SK-N-SH (cell line): Measurements from ENCODE around the gene SIPA1. TPM values are rescaled to one million over a fixed set of nuclear protein-coding genes. Genes with fewer than 3 reads are reported as not detected.

Experiments used
- CTCF ChIA-PET: fragments of 300-600, 350-600 bp; formaldehyde crosslinking; extraction: SDS; loops from one replicate; lab custom pipeline; 2021; lab: Yijun Ruan, JAX
- POLR2A ChIA-PET: fragments of 350-600 bp; sonication (Branson Sonifier 250); formaldehyde crosslinking; extraction: SDS; loops from one replicate; lab custom pipeline; 2020; ENCODE audit warnings: antibody characterized with exemption, inconsistent platforms; lab: Yijun Ruan, JAX
- DNase-seq: peaks from one replicate; pipeline ENCODE4 v3.0.0; 2012
- H2AFZ ChIP-seq: fragments of 200-600 bp; sonication (generic); 2 replicates; pipeline ENCODE4 v1.8.1; 2016; ENCODE audit warnings: antibody characterized with exemption, mild to moderate bottlenecking, low read depth
- H3F3A ChIP-seq: fragments of 200-600 bp; sonication (generic); replicated peaks from 2 replicates; pipeline ENCODE3; 2016; ENCODE audit warnings: antibody characterized with exemption, mild to moderate bottlenecking; ENCODE audit not compliant: insufficient read depth
- H3K27ac ChIP-seq, 2 experiments: fragments of 200-500 bp in 1 of 2; fragments of 200-600 bp in 1 of 2; sonication (Bioruptor generic) in 1 of 2; sonication (generic), shearing (Covaris generic) in 1 of 2; 2 replicates each; pipeline versions ENCODE4 v1.5.1 to v1.6.1; 2014 to 2016; ENCODE audit warnings: low read depth in 2 of 2, inconsistent platforms in 1 of 2, low read length in 1 of 2, mild to moderate bottlenecking in 1 of 2, mixed read lengths in 1 of 2
- H3K27me3 ChIP-seq: fragments of 200-600 bp; sonication (generic), shearing (Covaris generic); 2 replicates; pipeline ENCODE4 v1.6.1; 2016; ENCODE audit warnings: mixed run types; ENCODE audit not compliant: insufficient read depth
- H3K36me3 ChIP-seq, 2 experiments: fragments of 200-500 bp in 1 of 2; fragments of 200-600 bp in 1 of 2; sonication (Bioruptor generic) in 1 of 2; sonication (generic) in 1 of 2; replicated peaks in 1 of 2; 2 replicates each; pipeline versions ENCODE3 to v1.5.1; 2014 to 2016; ENCODE audit warnings: low read length in 1 of 2, mild to moderate bottlenecking in 1 of 2; ENCODE audit not compliant: insufficient read depth in 2 of 2, control insufficient read depth in 1 of 2
- H3K4me1 ChIP-seq, 2 experiments: fragments of 200-500 bp in 1 of 2; fragments of 200-600 bp in 1 of 2; sonication (Bioruptor generic) in 1 of 2; sonication (generic), shearing (Covaris generic) in 1 of 2; 2 replicates each; pipeline versions ENCODE4 v1.5.1 to v1.6.1; 2014 to 2016; ENCODE audit warnings: low read depth in 1 of 2, low read length in 1 of 2, mixed run types in 1 of 2; ENCODE audit not compliant: insufficient read depth in 2 of 2, control insufficient read depth in 1 of 2
- H3K4me2 ChIP-seq: fragments of 200-600 bp; sonication (generic), shearing (Covaris generic); 2 replicates; pipeline ENCODE4 v1.6.1; 2017; ENCODE audit warnings: mixed run types
- H3K4me3 ChIP-seq, 2 experiments: fragments of 200-500 bp in 1 of 2; fragments of 200-600 bp in 1 of 2; sonication (Bioruptor generic) in 1 of 2; sonication (generic), shearing (Covaris generic) in 1 of 2; 2 replicates each; pipeline versions ENCODE4 v1.5.1 to v1.8.1; 2014 to 2016; ENCODE audit warnings: low read depth in 2 of 2, inconsistent platforms in 1 of 2, low read length in 1 of 2, mild to moderate bottlenecking in 1 of 2, mixed read lengths in 1 of 2, moderate library complexity in 1 of 2
- H3K79me2 ChIP-seq: fragments of 200-600 bp; sonication (generic); 2 replicates; pipeline ENCODE4 v1.8.1; 2017; ENCODE audit warnings: mild to moderate bottlenecking; ENCODE audit not compliant: insufficient read depth
- H3K9ac ChIP-seq: fragments of 200-600 bp; sonication (generic); 2 replicates; pipeline ENCODE4 v1.6.1; 2017; ENCODE audit warnings: mixed run types
- H3K9me2 ChIP-seq: fragments of 200-600 bp; sonication (generic); 2 replicates; pipeline ENCODE4 v1.6.1; 2017; ENCODE audit warnings: mixed run types
- H3K9me3 ChIP-seq: fragments of 200-600 bp; sonication (generic); 2 replicates; pipeline ENCODE4 v1.6.1; 2017; ENCODE audit warnings: mixed run types, mild to moderate bottlenecking, moderate library complexity
- H4K20me1 ChIP-seq: fragments of 200-600 bp; sonication (generic); 2 replicates; pipeline ENCODE4 v1.6.1; 2017; ENCODE audit warnings: mild to moderate bottlenecking, mixed run types; ENCODE audit not compliant: insufficient read depth
- EZH2phosphoT487 ChIP-seq: fragments of 200-600 bp; sonication (generic); IDR thresholded peaks from 2 replicates; pipeline ENCODE4 v1.6.1; 2017; ENCODE audit warnings: low read depth, mixed run types, mild to moderate bottlenecking, antibody characterized with exemption, moderate library complexity, borderline replicate concordance
- FOXM1 ChIP-seq: IDR thresholded peaks from 2 replicates; pipeline ENCODE4 v1.4.0; 2012; ENCODE audit warnings: low read depth, mild to moderate bottlenecking
- GATA2 ChIP-seq: sonication (generic); formaldehyde crosslinking; IDR thresholded peaks from 2 replicates; pipeline ENCODE4 v1.5.0; 2020; ENCODE audit warnings: mild to moderate bottlenecking, missing genetic modification reagents
- JUND ChIP-seq: IDR thresholded peaks from 2 replicates; pipeline ENCODE4 v1.4.0; 2012
- MEF2A ChIP-seq: IDR thresholded peaks from 2 replicates; pipeline ENCODE4 v1.4.0; 2012; ENCODE audit warnings: low read depth, borderline replicate concordance
- MXI1 ChIP-seq: IDR thresholded peaks from 2 replicates; pipeline ENCODE4 v1.6.1; 2012; ENCODE audit warnings: mild to moderate bottlenecking, low read depth, low read length, improper control_type of control experiment
- RAD21 ChIP-seq: IDR thresholded peaks from 2 replicates; pipeline ENCODE4 v1.6.1; 2012; ENCODE audit warnings: mild to moderate bottlenecking, low read length
- RCOR1 ChIP-seq: fragments of 150-350 bp; IDR thresholded peaks from 2 replicates; pipeline ENCODE4 v1.6.1; 2017; ENCODE audit warnings: antibody characterized with exemption, low read length
- RFX5 ChIP-seq: IDR thresholded peaks from 2 replicates; pipeline ENCODE4 v1.6.1; 2012; ENCODE audit warnings: mild to moderate bottlenecking, improper control_type of control experiment, low read length
- RXRA ChIP-seq: IDR thresholded peaks from 2 replicates; pipeline ENCODE4 v1.4.0; 2012; ENCODE audit warnings: low read depth, mild to moderate bottlenecking, borderline replicate concordance
- TAF1 ChIP-seq: IDR thresholded peaks from 2 replicates; pipeline ENCODE4 v1.6.1; 2012; ENCODE audit warnings: low read depth, mild to moderate bottlenecking, low read length, moderate library complexity, borderline replicate concordance
- TCF12 ChIP-seq: IDR thresholded peaks from 2 replicates; pipeline ENCODE4 v1.4.0; 2012
- TEAD4 ChIP-seq: IDR thresholded peaks from 2 replicates; pipeline ENCODE4 v1.4.0; 2012; ENCODE audit warnings: mild to moderate bottlenecking, borderline replicate concordance; ENCODE audit not compliant: insufficient read depth
- YY1 ChIP-seq: IDR thresholded peaks from 2 replicates; pipeline ENCODE4 v1.4.0; 2012; ENCODE audit warnings: low read depth, mild to moderate bottlenecking
- WGBS: methylation state at CpG from one replicate; pipeline ENCODE4 v1.1.6; 2017; ENCODE audit warnings: low lambda C conversion rate; 5-methylcytosine and 5-hydroxymethylcytosine counted together
- polyA plus RNA-seq, 3 experiments: library from polyadenylated mRNA; depleted of rRNA; stranded (reverse); fragments of >200 nt; gene quantifications; 2 replicates each; pipeline ENCODE4 v1.2.3, GENCODE V29; 2012
- TF ChIP-seq, protein P1 (sequence below): IDR thresholded peaks from 2 replicates; pipeline ENCODE4; 2012
- TF ChIP-seq, protein P2 (sequence below): fragments of 150-350 bp; IDR thresholded peaks from 2 replicates; pipeline ENCODE4 v1.6.1; 2016; ENCODE audit warnings: mild to moderate bottlenecking, low read depth, low read length
- TF ChIP-seq, protein P3 (sequence below): fragments of 200-600 bp; sonication (generic); IDR thresholded peaks from 2 replicates; pipeline ENCODE4 v1.6.1; 2017; ENCODE audit warnings: antibody characterized with exemption, mild to moderate bottlenecking, moderate library complexity

SIPA1 gene
- polyA plus RNA-seq, 1 of the 3 experiments (the other 2 are of a cell fraction), result 18.7 TPM

DNA sequence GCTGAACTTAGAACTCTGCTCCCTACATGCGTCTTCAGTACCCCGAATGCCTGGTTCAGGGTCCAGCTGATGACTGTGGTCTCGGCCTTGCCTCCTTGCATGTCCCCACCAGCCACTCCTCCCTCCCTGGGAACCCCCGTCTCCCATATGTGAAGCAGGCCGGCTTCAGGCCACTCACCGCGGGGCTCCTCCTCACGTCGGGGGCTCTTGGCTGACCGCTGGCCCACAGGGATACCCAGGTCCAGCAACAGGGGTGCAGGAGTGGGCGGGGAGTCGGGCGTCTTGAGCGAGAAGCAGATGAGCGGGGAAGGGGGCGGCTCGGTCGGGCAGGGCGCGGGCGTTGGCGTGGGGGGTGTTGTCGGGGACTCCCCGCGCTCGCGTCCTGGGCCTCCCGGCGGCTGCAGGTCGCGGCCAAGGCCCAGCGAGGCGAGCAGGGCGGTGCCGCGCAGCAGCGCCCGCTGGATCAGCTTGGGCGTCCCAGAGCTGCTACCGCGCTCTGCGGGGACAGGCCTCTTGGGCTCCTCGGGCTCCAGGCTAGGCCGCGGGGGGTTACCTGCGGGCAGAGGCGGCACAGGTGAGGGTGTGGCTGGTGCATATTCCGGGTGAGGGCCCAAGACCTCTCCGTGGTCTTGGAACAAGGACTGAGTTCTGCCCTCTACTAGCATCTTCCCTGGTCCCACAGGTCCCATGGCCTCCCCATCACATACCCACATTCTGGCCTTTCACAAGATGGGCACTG lies 38.5 kb upstream of the SIPA1 start:
- Histone ChIP-seq H3K79me2 (no peaks in the 10 kb centered on the region), H3K4me3 (no peak overlapping the region), H3K27me3 (no peaks in the 10 kb centered on the region), H3K9me3 (no peaks in the 10 kb centered on the region), H3K9ac (no peak overlapping the region), H3K4me2 (no peak overlapping the region), H3K4me1 (no peaks in the 10 kb centered on the region; a peak in 1 of 4 replicates), H3K36me3 (peaks cover 23 to 29% of the 10 kb centered on the region in 2 experiments), H4K20me1 (no peaks in the 10 kb centered on the region), H3F3A (peaks cover 3% of the 10 kb centered on the region), H3K27ac (no peak overlapping the region), H3K9me2 (no peaks in the 10 kb centered on the region), H2AFZ (no peak overlapping the region)
- POLR2A ChIA-PET, result interaction anchor here (0.8 to 0.9 kb wide), 2 partner anchors 8 to 16 kb away, joined by 3 read pairs; partner anchors contain the start of gene PCNX3
- CTCF ChIA-PET, result interaction anchor here (0.6 to 1.2 kb wide), 3 partner anchors 10 to 25 kb away, joined by 3 read pairs; partner anchors contain the start of gene EHBP1L1
- TF ChIP-seq RFX5, result no peak
- no peak for TF ChIP-seq FOXM1
- TF ChIP-seq TEAD4, result no peak
- TF ChIP-seq TAF1, result no peak
- no peak for TF ChIP-seq MXI1
- TF ChIP-seq TCF12, result no peak
- no peak for TF ChIP-seq JUND
- no peak for TF ChIP-seq RAD21
- TF ChIP-seq RXRA, result no peak
- TF ChIP-seq, protein P1, sequence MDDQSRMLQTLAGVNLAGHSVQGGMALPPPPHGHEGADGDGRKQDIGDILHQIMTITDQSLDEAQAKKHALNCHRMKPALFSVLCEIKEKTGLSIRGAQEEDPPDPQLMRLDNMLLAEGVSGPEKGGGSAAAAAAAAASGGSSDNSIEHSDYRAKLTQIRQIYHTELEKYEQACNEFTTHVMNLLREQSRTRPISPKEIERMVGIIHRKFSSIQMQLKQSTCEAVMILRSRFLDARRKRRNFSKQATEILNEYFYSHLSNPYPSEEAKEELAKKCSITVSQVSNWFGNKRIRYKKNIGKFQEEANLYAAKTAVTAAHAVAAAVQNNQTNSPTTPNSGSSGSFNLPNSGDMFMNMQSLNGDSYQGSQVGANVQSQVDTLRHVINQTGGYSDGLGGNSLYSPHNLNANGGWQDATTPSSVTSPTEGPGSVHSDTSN, result no peak
- TF ChIP-seq RCOR1, result no peak
- no peak for TF ChIP-seq YY1
- no peak for TF ChIP-seq GATA2
- no peak for TF ChIP-seq MEF2A
- TF ChIP-seq, protein P2, sequence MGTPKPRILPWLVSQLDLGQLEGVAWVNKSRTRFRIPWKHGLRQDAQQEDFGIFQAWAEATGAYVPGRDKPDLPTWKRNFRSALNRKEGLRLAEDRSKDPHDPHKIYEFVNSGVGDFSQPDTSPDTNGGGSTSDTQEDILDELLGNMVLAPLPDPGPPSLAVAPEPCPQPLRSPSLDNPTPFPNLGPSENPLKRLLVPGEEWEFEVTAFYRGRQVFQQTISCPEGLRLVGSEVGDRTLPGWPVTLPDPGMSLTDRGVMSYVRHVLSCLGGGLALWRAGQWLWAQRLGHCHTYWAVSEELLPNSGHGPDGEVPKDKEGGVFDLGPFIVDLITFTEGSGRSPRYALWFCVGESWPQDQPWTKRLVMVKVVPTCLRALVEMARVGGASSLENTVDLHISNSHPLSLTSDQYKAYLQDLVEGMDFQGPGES, result no peak
- no peak for TF ChIP-seq EZH2phosphoT487
- TF ChIP-seq, protein P3, sequence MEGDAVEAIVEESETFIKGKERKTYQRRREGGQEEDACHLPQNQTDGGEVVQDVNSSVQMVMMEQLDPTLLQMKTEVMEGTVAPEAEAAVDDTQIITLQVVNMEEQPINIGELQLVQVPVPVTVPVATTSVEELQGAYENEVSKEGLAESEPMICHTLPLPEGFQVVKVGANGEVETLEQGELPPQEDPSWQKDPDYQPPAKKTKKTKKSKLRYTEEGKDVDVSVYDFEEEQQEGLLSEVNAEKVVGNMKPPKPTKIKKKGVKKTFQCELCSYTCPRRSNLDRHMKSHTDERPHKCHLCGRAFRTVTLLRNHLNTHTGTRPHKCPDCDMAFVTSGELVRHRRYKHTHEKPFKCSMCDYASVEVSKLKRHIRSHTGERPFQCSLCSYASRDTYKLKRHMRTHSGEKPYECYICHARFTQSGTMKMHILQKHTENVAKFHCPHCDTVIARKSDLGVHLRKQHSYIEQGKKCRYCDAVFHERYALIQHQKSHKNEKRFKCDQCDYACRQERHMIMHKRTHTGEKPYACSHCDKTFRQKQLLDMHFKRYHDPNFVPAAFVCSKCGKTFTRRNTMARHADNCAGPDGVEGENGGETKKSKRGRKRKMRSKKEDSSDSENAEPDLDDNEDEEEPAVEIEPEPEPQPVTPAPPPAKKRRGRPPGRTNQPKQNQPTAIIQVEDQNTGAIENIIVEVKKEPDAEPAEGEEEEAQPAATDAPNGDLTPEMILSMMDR, result no peak
- DNase-seq, result no peak
- WGBS, result 96% methylated on average over 29 of the region's 49 CpGs
